SJCRH30 (cell line): Measurements from ENCODE around the gene PARD6G. TPM values are rescaled to one million over a fixed set of nuclear protein-coding genes. Genes with fewer than 3 reads are reported as not detected.

Experiments
- DNase-seq, 2 experiments: peaks; one replicate each; pipeline ENCODE4 v3.0.0-alpha.2; 2015 to 2020
- H3K27ac ChIP-seq: fragments of 250-450 bp; sonication (Bioruptor Pico); 2 replicates; pipeline ENCODE4 v1.5.1; 2020; ENCODE audit warnings: mild to moderate bottlenecking, moderate library complexity
- H3K27me3 ChIP-seq: fragments of 250-450 bp; sonication (Bioruptor Pico); 2 replicates; pipeline ENCODE4 v1.5.1; 2020; ENCODE audit warnings: mild to moderate bottlenecking, moderate library complexity
- H3K36me3 ChIP-seq: fragments of 250-450 bp; sonication (Bioruptor Pico); 2 replicates; pipeline ENCODE4 v1.5.1; 2020; ENCODE audit warnings: mild to moderate bottlenecking, moderate library complexity
- H3K4me1 ChIP-seq: fragments of 250-450 bp; sonication (Bioruptor Pico); 2 replicates; pipeline ENCODE4 v1.5.1; 2020; ENCODE audit warnings: mild to moderate bottlenecking, moderate library complexity
- H3K4me3 ChIP-seq: fragments of 250-450 bp; sonication (Bioruptor Pico); 2 replicates; pipeline ENCODE4 v1.5.1; 2020; ENCODE audit warnings: mild to moderate bottlenecking, moderate library complexity
- H3K9me3 ChIP-seq: fragments of 250-450 bp; sonication (Bioruptor Pico); replicated peaks from 2 replicates; pipeline ENCODE4 v1.5.1; 2020; ENCODE audit warnings: mild to moderate bottlenecking, moderate library complexity
- total RNA-seq: library from RNA; depleted of rRNA; stranded (reverse); fragments of >200 nt; shearing (Covaris generic); gene quantifications from 2 replicates; pipeline ENCODE4 v1.2.3, GENCODE V29; 2014

PARD6G gene
- total RNA-seq, 1 experiment from 2014 or later, result 8.2 TPM

DNA sequence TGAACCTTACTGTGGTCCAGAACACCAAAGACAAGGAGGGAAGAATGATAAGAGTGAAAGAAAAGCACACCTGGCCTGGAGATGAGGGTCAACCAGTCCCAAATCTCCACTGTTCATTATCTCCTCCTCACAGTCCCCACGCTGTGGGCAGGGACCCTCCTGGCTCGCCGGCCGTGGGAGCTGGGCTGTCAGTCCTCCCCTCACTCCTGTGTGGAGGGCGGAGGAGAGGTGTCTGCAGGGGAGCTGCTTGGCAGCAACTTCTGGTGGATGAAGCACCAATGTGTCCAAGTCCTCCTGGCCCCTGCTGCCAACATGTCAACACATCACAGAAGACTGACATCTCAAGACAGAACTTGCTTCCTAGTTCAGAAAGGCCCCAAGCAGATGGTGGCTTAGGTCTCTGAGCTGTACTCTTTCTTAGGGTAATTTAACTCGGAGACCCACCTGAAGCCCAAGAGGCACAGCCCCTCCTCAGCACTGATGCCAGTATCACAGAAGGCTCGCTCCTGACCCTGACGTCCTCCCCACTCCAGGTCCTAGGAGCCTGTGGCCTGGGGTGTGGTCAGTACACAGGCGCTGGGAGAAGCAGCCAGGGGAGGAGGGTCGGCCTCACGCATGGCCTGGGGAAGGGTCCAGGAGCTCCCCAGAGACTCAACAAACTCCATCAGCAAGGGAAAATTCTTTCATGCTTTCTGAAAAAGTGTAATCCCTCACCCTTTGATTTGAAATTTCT, 54.5 kb downstream of the PARD6G start:
- DNase-seq, result no peak
- H3K36me3 ChIP-seq, result no peaks in the 10 kb centered on the region
- no peaks in the 10 kb centered on the region for H3K27me3 ChIP-seq
- no peaks in the 10 kb centered on the region for H3K9me3 ChIP-seq
- no peaks in the 10 kb centered on the region; the same call in 1 of the 2 replicates for H3K4me1 ChIP-seq
- no peak overlapping the region for H3K4me3 ChIP-seq
- no peak overlapping the region for H3K27ac ChIP-seq

GRCh38 chr18:80191907-80192652, 55.2 kb downstream of the PARD6G start:
- Histone ChIP-seq H3K4me3 (no peak overlapping the region), H3K4me1 (no peaks in the 10 kb centered on the region; the same call in 1 of the 2 replicates), H3K27me3 (no peaks in the 10 kb centered on the region), H3K27ac (no peak overlapping the region), H3K9me3 (no peaks in the 10 kb centered on the region), H3K36me3 (no peaks in the 10 kb centered on the region)
- no peak for DNase-seq

DNA sequence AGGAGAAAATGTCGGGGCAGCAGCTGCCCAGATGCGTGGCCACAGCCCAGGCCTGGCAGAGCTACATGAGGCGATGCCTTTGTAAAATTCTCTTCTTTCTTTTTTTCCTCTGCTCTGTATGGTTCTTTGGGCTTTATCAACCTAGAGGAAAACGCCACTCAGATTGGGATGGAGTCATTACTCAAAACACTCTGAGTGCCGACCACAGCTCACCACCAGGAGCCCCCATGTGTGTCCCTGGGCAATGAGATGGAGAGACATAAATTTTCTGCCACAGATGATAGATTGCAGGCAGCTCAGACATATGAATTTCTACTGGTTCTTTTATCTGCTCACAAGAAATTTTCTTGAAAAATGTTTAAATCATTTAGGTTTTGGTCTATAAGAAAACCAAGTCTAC, 56.0 kb downstream of the PARD6G start:
- H3K9me3 ChIP-seq, result no peaks in the 10 kb centered on the region
- H3K27ac ChIP-seq, result no peak overlapping the region
- no peak overlapping the region for H3K4me3 ChIP-seq
- H3K27me3 ChIP-seq, result no peaks in the 10 kb centered on the region
- no peaks in the 10 kb centered on the region for H3K36me3 ChIP-seq
- H3K4me1 ChIP-seq, result no peaks in the 10 kb centered on the region
- DNase-seq, result no peak

GRCh38 chr18:80190311-80190710, 57.0 kb downstream of the PARD6G start:
- Histone ChIP-seq H3K36me3 (no peaks in the 10 kb centered on the region), H3K27me3 (no peaks in the 10 kb centered on the region), H3K27ac (no peak overlapping the region), H3K4me3 (no peak overlapping the region), H3K4me1 (no peaks in the 10 kb centered on the region), H3K9me3 (no peaks in the 10 kb centered on the region)
- no peak for DNase-seq

DNA sequence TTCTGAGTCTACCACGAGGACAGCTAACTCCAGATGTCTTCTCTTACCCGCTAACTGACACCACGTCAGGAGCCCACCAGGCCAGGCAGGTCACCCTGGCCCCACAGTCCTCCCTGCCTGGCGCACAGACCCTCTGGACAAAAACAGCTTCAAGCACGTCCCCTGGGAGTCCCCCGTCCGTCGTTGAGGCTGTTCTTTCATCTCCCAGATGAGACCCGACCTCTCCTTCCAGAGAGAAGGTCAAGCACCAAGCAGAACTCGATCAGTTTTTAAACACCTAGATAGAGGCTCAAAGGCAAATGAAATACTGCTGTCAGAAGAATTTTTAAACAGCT, 57.8 kb downstream of the PARD6G start:
- H3K36me3 ChIP-seq, result no peaks in the 10 kb centered on the region
- no peaks in the 10 kb centered on the region for H3K27me3 ChIP-seq
- H3K9me3 ChIP-seq, result no peaks in the 10 kb centered on the region
- no peak overlapping the region for H3K4me3 ChIP-seq
- H3K4me1 ChIP-seq, result no peaks in the 10 kb centered on the region
- DNase-seq, result no peak
- H3K27ac ChIP-seq, result no peak overlapping the region

GRCh38 chr18:80188643-80189530, 58.4 kb downstream of the PARD6G start:
- no peak overlapping the region for H3K4me3 ChIP-seq
- no peaks in the 10 kb centered on the region for H3K9me3 ChIP-seq
- H3K27ac ChIP-seq, result no peak overlapping the region
- no peak for DNase-seq
- no peaks in the 10 kb centered on the region for H3K27me3 ChIP-seq
- no peaks in the 10 kb centered on the region for H3K4me1 ChIP-seq
- H3K36me3 ChIP-seq, result no peaks in the 10 kb centered on the region

DNA sequence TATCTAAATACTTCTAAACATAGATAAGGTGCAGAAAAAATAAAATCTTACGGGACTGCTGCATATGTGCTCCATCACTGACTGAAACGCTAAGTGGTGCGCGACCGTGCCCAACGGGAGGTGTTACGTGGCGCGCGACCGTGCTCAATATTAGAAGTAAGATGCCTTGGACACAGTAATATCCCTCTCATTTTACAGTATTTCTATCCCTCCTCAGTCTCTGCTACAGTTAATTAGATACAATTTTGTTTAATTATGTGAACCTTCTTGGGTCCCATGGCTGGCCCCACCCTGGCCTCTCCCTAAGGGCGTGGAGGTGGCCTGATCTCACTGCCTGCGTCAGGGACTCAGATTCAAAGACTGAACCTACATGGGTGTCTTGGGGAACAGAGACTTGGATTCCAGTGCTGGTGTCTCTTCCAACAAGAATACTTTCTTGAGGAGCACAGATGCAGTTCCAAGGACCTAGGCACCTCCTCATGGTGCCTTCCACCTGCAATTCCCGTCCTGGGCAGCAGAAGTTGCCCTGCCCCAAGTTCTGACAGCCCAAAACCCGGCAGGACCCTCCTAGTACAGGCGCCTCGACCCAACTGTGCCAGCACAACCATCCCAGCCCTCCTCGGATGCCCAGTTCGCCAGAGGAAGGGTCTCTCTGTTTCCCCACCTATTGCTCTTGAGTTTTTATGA, 59.2 kb downstream of the PARD6G start:
- Histone ChIP-seq H3K27me3 (no peaks in the 10 kb centered on the region), H3K9me3 (no peaks in the 10 kb centered on the region), H3K36me3 (no peaks in the 10 kb centered on the region), H3K4me1 (no peaks in the 10 kb centered on the region), H3K4me3 (no peak overlapping the region), H3K27ac (no peak overlapping the region)
- DNase-seq, result no peak

GRCh38 chr18:80185545-80185944, 61.8 kb downstream of the PARD6G start:
- no peak for DNase-seq
- H3K27me3 ChIP-seq, result no peaks in the 10 kb centered on the region
- H3K4me1 ChIP-seq, result no peaks in the 10 kb centered on the region

GRCh38 chr18:80184243-80184772, 63.0 kb downstream of the PARD6G start:
- H3K27me3 ChIP-seq, result no peaks in the 10 kb centered on the region
- no peaks in the 10 kb centered on the region for H3K9me3 ChIP-seq
- no peaks in the 10 kb centered on the region for H3K36me3 ChIP-seq
- no peak overlapping the region for H3K27ac ChIP-seq
- DNase-seq, result no peak
- no peak overlapping the region for H3K4me3 ChIP-seq
- no peaks in the 10 kb centered on the region for H3K4me1 ChIP-seq

More at GRCh38 chr18:80185545-80185944, 61.8 kb downstream of the PARD6G start:
- Histone ChIP-seq H3K9me3 (no peaks in the 10 kb centered on the region), H3K36me3 (no peaks in the 10 kb centered on the region), H3K4me3 (no peak overlapping the region), H3K27ac (no peak overlapping the region)

DNA sequence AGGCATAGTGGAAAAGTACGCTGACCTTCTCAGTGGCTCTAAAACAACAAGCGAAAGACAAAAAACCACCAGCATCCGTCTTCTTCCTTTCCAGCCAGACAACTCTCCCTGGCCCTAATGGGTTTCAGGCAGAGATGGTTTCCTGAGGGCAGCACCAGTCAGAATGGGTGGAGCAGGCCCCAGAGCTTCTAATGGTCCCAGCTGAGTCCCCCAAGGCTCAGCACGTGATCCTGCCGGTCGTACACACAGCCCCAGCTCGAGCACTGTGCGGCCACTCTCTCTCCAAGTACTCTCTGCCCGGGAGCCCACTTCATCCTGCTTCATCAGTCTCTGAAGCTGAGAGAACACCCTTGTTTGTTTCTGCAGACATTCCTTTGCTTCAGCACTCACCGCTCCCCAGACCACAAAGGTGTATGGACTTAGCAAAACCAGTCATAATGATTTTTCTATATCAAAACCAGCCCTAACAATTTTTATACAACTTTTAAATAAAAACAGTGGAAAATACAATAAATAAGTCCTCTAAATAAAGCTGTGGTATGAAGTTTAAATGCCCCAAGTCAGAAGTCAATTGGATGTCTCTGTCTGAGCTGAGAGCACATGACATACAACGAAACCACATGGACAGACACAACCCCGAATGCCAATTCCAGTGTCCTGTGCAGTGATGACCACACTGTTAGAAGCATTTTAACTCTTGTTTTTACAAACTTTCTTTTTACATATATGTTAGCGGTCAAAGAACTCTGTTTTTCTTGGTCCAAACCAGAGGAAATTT, 63.9 kb downstream of the PARD6G start:
- Histone ChIP-seq H3K27me3 (no peaks in the 10 kb centered on the region), H3K36me3 (no peaks in the 10 kb centered on the region), H3K27ac (no peak overlapping the region), H3K9me3 (no peaks in the 10 kb centered on the region), H3K4me1 (no peaks in the 10 kb centered on the region), H3K4me3 (no peak overlapping the region)
- no peak for DNase-seq

- no peak overlapping the region for H3K27ac ChIP-seq
- H3K4me1 ChIP-seq, result no peaks in the 10 kb centered on the region
- H3K4me3 ChIP-seq, result no peak overlapping the region
- H3K36me3 ChIP-seq, result no peaks in the 10 kb centered on the region
- no peaks in the 10 kb centered on the region for H3K27me3 ChIP-seq
- DNase-seq, result no peak
- no peaks in the 10 kb centered on the region for H3K9me3 ChIP-seq
Measured at GRCh38 chr18:80182855-80183254, 64.5 kb downstream of the PARD6G start.

- Histone ChIP-seq H3K4me3 (no peak overlapping the region), H3K9me3 (no peaks in the 10 kb centered on the region), H3K4me1 (no peaks in the 10 kb centered on the region), H3K27me3 (no peaks in the 10 kb centered on the region), H3K27ac (no peak overlapping the region), H3K36me3 (no peaks in the 10 kb centered on the region)
- DNase-seq, result no peak
Measured at GRCh38 chr18:80181642-80182461, 65.5 kb downstream of the PARD6G start.
